Lower leg skin (tissue), 4 donors: ENCODE measurements around the gene RACK1. TPM values are rescaled to one million over a fixed set of nuclear protein-coding genes. Genes with fewer than 3 reads are reported as not detected.
"Not testable (repeated sequence)": the region's sequence is repeated elsewhere in the genome, so short reads cannot be mapped to it uniquely, and the experiment has no call there.

ENCODE experiments used
- DNase-seq, 2 donors: peaks; one replicate each; pipeline ENCODE4 v3.0.0-alpha.2; 2019; ENCODE audit warnings: low spot score in 2 of 2
- H3K4me3 ChIP-seq: fragments of 200-600 bp; sonication (generic); 2 replicates; pipeline ENCODE4 v1.5.1; 2017; ENCODE audit warnings: mild to moderate bottlenecking, low read depth; ENCODE audit not compliant: poor library complexity, severe bottlenecking
- CTCF ChIP-seq, 3 donors: fragments of 450-650 bp; IDR thresholded peaks; one replicate each; pipeline ENCODE4 v1.5.1; 2016; ENCODE audit warnings: antibody characterized with exemption in 3 of 3, mild to moderate bottlenecking in 3 of 3, moderate library complexity in 2 of 3
- POLR2A ChIP-seq, 2 donors: fragments of 450-650 bp; IDR thresholded peaks; one replicate each; pipeline ENCODE4 v1.6.1; 2016 to 2017; ENCODE audit warnings: antibody characterized with exemption in 2 of 2, mild to moderate bottlenecking in 1 of 2, moderate library complexity in 1 of 2
- WGBS, 2 donors: methylation state at CpG; one replicate each; pipeline ENCODE4 v1.1.5; 2018; 5-methylcytosine and 5-hydroxymethylcytosine counted together
- intact Hi-C: fragments of 100-400 bp; cut with DNase I; formaldehyde crosslinking; loops from one replicate; pipeline ENCODE4 v1.15.0; 2023; ENCODE audit warnings: low total_unique reads
- total RNA-seq, 4 donors: library from RNA; depleted of rRNA; stranded (reverse); fragments of >200 nt; gene quantifications; one replicate each; pipeline ENCODE4 v1.1.0, GENCODE V29; 2016

The RACK1 gene
- total RNA-seq, 4 donors from 2014 or later = 3,064 to 4,085 (median 3,503) TPM

DNA sequence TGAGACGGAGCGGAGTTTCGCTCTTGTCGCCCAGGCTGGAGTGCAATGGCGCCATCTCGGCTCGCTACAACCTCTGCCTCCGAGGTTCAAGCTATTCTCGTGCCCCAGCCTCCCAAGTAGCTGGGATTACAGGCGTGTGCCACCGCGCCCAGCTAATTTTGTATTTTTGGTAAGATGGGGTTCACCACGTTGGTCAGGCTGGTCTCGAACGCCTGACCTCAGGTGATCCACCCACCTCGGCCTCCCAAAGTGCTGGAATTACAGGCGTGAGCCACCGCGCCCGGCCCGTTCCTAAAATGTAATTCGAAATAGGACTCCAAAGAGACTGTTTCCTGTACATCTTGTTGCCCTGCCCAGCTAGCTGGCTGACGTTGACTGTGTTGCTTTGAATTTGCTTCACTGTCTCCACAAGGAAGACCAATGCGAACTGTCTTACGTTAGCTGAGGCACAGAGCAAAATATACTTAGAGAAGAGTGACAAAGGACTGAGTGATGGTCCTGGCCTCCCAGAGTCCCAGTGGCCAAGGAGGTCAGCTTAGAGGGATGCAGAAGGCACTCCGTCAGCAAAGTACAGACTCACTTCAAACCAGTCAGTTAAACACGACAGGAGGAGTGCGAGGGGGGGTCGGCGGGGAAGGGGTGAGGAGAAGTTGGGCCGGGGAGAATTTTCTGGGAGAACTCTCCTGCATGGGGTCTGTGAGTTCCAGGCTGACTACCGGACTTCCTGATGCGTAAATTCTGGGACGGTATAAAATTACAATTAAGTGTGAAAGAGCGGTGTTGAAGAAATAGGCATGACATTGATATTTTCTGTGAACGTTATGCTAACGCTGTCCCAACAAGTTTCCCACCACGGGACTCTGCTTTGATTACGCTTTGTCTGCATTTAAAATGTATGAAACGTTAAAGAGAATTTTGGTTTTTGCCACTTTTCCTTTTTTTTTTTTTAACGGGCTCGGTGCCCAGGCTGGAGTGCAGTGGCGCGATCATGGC lies 27.4 kb downstream of the RACK1 start:
- intact Hi-C loops = no loop called here
- H3K4me3 ChIP-seq = no peak overlapping the region
- DNase-seq = no peak
- WGBS, 2 donors = 27 to 30% methylated on average over 43 to 44 of the region's 44 CpGs
- TF ChIP-seq POLR2A (IDR thresholded peaks at IDR 0.05) (no peak), CTCF (IDR thresholded peaks at IDR 0.05) (no peak)

DNA sequence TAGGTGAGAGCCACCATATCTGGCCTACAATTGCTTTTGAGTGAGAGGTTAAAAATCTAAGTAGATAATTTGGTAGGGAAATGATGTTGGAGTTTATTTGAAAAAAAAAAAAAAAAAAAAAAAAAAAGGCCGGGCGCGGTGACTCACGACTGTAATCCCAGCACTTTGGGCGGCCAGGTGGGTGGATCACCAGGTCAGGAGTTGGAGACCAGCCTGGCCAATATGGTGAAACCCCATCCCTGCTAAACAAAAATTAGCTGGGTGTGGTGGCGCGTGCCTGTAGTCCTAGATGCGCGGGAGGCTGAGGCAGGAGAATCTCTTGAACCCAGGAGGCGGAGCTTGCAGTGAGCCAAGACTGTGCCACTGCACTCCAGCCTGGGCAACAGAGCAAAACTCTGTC lies 29.5 kb downstream of the RACK1 start:
- WGBS, 2 donors = 79 to 88% methylated on average over 10 of the region's 10 CpGs
- H3K4me3 ChIP-seq, DNase-seq, intact Hi-C loops: not testable (repeated sequence)

GRCh38 chr5:181212934-181213333 lies 30.8 kb downstream of the RACK1 start:
- TF ChIP-seq POLR2A (IDR thresholded peaks at IDR 0.05) (no peak), CTCF (IDR thresholded peaks at IDR 0.05) (no peak)
- intact Hi-C loops = no loop called here
- DNase-seq = no peak
- WGBS, 2 donors = 72 to 81% methylated on average over 2 of the region's 2 CpGs
- no peak overlapping the region for H3K4me3 ChIP-seq

DNA sequence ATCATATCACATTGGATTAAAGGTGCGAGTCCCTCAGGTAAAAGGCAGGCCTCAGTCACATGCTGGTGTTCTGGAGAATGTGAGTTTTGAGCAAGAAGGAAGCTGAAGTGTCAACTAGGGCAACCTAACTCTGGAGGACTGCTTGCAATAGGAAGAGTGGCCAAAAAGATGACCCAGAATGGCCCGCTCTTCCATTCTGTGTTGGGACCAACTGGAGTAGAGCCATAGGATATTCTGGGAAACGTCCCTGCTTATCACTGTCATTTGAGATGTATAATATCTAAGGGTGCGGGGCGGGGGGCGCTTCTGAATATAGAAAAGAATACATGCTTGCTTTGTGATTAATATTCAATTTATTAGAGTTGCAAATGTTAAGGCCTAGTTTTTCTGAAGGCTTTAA lies 31.6 kb downstream of the RACK1 start:
- intact Hi-C loops = no loop called here

GRCh38 chr5:181211208-181211607 lies 32.5 kb downstream of the RACK1 start:
- no peak for DNase-seq
- no peak overlapping the region for H3K4me3 ChIP-seq
- intact Hi-C loops = no loop called here
- 65 to 73% methylated on average over 7 of the region's 7 CpGs for WGBS, 2 donors
- TF ChIP-seq POLR2A (IDR thresholded peaks at IDR 0.05) (no peak), CTCF (IDR thresholded peaks at IDR 0.05) (no peak)

More for the DNA sequence above, 31.6 kb downstream of the RACK1 start:
- WGBS, 2 donors = 93 to 96% methylated on average over 6 of the region's 6 CpGs
- DNase-seq = no peak
- H3K4me3 ChIP-seq = no peak overlapping the region
- TF ChIP-seq CTCF (IDR thresholded peaks at IDR 0.05) (no peak), POLR2A (IDR thresholded peaks at IDR 0.05) (no peak)

DNA sequence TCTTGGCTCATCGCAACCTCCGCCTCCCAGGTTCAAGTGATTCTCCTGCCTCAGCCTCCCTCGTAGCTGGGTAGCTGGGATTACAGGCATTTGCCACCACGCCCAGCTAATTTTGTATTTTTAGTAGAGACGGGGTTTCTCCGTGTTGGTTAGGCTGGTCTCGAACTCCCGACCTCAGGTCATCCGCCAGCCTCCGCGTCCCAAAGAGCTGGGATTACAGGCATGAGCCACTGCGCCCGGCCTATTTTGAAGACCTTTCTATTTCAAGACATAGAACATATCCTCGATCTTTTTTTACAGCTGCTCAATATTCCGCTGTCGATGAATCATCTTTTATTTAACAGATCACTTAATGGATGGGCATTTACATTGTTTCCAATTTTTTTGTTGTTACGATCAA lies 33.0 kb downstream of the RACK1 start:
- 80 to 83% methylated on average over 17 of the region's 17 CpGs for WGBS, 2 donors
- DNase-seq, intact Hi-C loops, H3K4me3 ChIP-seq: not testable (repeated sequence)

DNA sequence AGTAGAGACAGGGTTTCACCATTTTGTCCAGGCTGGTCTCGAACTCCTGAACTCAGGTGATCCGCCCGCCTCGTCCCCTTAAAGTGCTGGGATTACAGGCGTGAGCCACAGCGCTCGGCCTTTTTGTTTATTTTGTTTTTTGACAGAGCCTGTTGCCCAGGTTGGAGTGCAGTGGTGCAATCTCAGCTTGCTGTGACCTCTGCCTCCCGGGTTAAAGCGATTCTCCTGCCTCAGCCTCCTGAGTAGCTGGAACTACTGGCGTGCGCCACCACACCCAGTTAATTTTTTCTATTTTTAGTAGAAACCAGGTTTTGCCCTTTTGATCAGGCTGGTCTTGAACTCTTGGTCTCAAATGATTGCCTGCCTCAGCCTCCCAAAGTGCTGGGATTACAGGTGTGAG lies 33.6 kb downstream of the RACK1 start:
- H3K4me3 ChIP-seq, intact Hi-C loops, DNase-seq: not testable (repeated sequence)
- WGBS, 2 donors = 82 to 83% methylated on average over 11 of the region's 11 CpGs

GRCh38 chr5:181209006-181209405 lies 34.7 kb downstream of the RACK1 start:
- WGBS, 2 donors = 84 to 86% methylated on average over 24 of the region's 24 CpGs
- H3K4me3 ChIP-seq, DNase-seq, intact Hi-C loops: not testable (repeated sequence)
